ENCODE results near the gene ABCB10.

- TF ChIP-seq POLR2A (IDR thresholded peaks at IDR 0.05): no peak
- TF ChIP-seq, protein P1, sequence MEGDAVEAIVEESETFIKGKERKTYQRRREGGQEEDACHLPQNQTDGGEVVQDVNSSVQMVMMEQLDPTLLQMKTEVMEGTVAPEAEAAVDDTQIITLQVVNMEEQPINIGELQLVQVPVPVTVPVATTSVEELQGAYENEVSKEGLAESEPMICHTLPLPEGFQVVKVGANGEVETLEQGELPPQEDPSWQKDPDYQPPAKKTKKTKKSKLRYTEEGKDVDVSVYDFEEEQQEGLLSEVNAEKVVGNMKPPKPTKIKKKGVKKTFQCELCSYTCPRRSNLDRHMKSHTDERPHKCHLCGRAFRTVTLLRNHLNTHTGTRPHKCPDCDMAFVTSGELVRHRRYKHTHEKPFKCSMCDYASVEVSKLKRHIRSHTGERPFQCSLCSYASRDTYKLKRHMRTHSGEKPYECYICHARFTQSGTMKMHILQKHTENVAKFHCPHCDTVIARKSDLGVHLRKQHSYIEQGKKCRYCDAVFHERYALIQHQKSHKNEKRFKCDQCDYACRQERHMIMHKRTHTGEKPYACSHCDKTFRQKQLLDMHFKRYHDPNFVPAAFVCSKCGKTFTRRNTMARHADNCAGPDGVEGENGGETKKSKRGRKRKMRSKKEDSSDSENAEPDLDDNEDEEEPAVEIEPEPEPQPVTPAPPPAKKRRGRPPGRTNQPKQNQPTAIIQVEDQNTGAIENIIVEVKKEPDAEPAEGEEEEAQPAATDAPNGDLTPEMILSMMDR (IDR thresholded peaks at IDR 0.05 in 8 of 11, conservative IDR thresholded peaks at IDR 0.05 in 3 of 11): no peak
- TF ChIP-seq POLR2AphosphoS5 (IDR thresholded peaks at IDR 0.05): no peak
These were observed 45.0 kb upstream of the ABCB10 start for GRCh38 chr1:229603371-229604005.
